A549 (cell line): ENCODE data around the gene POLR2E.

Experiments used
- BHLHE40 ChIP-seq: IDR thresholded peaks from 2 replicates; pipeline ENCODE4 v1.6.1; 2012; ENCODE audit warnings: low read depth, low read length, inconsistent platforms
- CTCF ChIP-seq: fragments of >200 bp; sonication (Bioruptor Twin); formaldehyde crosslinking; IDR thresholded peaks from 3 replicates; pipeline ENCODE4 v1.5.1; 2016
- EP300 ChIP-seq, 2 experiments: fragments of >200 bp; sonication (Bioruptor Twin); formaldehyde crosslinking; IDR thresholded peaks; 2 replicates in 1 of 2; 3 replicates in 1 of 2; pipeline ENCODE4 v1.6.1; 2016 to 2017
- FOSL2 ChIP-seq, 2 experiments: fragments of 450-650 bp in 1 of 2; fragments of >200 bp in 1 of 2; sonication (Bioruptor Twin) in 1 of 2; formaldehyde crosslinking; IDR thresholded peaks; 2 replicates each; pipeline versions ENCODE4 v1.5.0 to v1.6.1; 2016 to 2020; ENCODE audit warnings: mild to moderate bottlenecking in 1 of 2, moderate library complexity in 1 of 2
- HMGXB4 ChIP-seq: fragments of 250-450 bp; sonication (Bioruptor Pico); IDR thresholded peaks from 2 replicates; pipeline ENCODE4 v1.5.0; 2021; ENCODE audit warnings: mild to moderate bottlenecking, moderate library complexity, borderline replicate concordance
- HOXA7 ChIP-seq: fragments of 250-450 bp; sonication (Bioruptor Pico); IDR thresholded peaks from 2 replicates; pipeline ENCODE4 v1.5.0; 2020; ENCODE audit warnings: mild to moderate bottlenecking, moderate library complexity
- MAX ChIP-seq: IDR thresholded peaks from 2 replicates; pipeline ENCODE4 v1.6.1; 2012
- PHF8 ChIP-seq: fragments of 200-600 bp; sonication (generic); IDR thresholded peaks from 2 replicates; pipeline ENCODE4 v1.6.1; 2016; ENCODE audit warnings: low read depth, mild to moderate bottlenecking, antibody characterized with exemption, moderate library complexity, borderline replicate concordance
- POLR2A ChIP-seq: IDR thresholded peaks from 2 replicates; pipeline ENCODE4 v1.6.1; 2012; ENCODE audit warnings: mild to moderate bottlenecking, low read length
- RAD21 ChIP-seq, 2 experiments: fragments of >200 bp in 1 of 2; sonication (Bioruptor Twin) in 1 of 2; formaldehyde crosslinking in 1 of 2; IDR thresholded peaks in 1 of 2; conservative IDR thresholded peaks in 1 of 2; 2 replicates in 1 of 2; 3 replicates in 1 of 2; pipeline ENCODE4 v1.6.1; 2012 to 2018; ENCODE audit warnings: inconsistent platforms in 1 of 2
- REST ChIP-seq: fragments of 200-600 bp; sonication (generic); IDR thresholded peaks from 2 replicates; pipeline ENCODE4 v1.6.1; 2016; ENCODE audit warnings: antibody characterized with exemption, mild to moderate bottlenecking, moderate library complexity
- SREBF2 ChIP-seq: fragments of 450-650 bp; IDR thresholded peaks from 2 replicates; pipeline ENCODE4 v1.6.1; 2014; ENCODE audit warnings: mild to moderate bottlenecking, moderate library complexity

- no peak for TF ChIP-seq HOXA7 (CRISPR knock-in tag)
- TF ChIP-seq CTCF = no peak
- TF ChIP-seq PHF8 = no peak
- TF ChIP-seq POLR2A = no peak
- no peak for TF ChIP-seq HMGXB4 (CRISPR knock-in tag)
- no peak for TF ChIP-seq RAD21 (conservative IDR thresholded peaks at IDR 0.05 in 1 of 2, IDR thresholded peaks at IDR 0.05 in 1 of 2)
- no peak for TF ChIP-seq BHLHE40
- no peak for TF ChIP-seq EP300 (IDR thresholded peaks at IDR 0.05)
- no peak for TF ChIP-seq SREBF2
- no peak for TF ChIP-seq MAX
- no peak for TF ChIP-seq FOSL2 (IDR thresholded peaks at IDR 0.05)
- TF ChIP-seq FOSL2 (CRISPR knock-in tag; IDR thresholded peaks at IDR 0.05) = no peak
- TF ChIP-seq REST = no peak
Observed at GRCh38 chr19:1140272-1141027, 45.3 kb upstream of the POLR2E start.
